Body of pancreas (tissue), 4 donors: ENCODE results near the gene TBC1D20. TPM values are rescaled to one million over a fixed set of nuclear protein-coding genes. Genes with fewer than 3 reads are reported as not detected.

Source experiments
- ATAC-seq: fragments of 150-250 bp; one replicate; pipeline ENCODE4 v1.9.1; 2016
- DNase-seq, 4 donors: peaks; one replicate each; pipeline ENCODE4 v3.0.0-alpha.2; 2019
- H3K27ac ChIP-seq, 4 donors: fragments of 200-600 bp; sonication (generic); 1 replicate in 3 of 4; 2 replicates in 1 of 4; pipeline versions ENCODE4 v1.5.1 to v1.6.1; 2016 to 2019; ENCODE audit warnings: mild to moderate bottlenecking in 1 of 4, mixed read lengths in 1 of 4, moderate library complexity in 1 of 4
- H3K27me3 ChIP-seq, 2 donors: fragments of 200-600 bp; sonication (generic); one replicate each; pipeline ENCODE4 v1.6.0; 2016; ENCODE audit warnings: mild to moderate bottlenecking in 1 of 2
- H3K36me3 ChIP-seq, 2 donors: fragments of 200-600 bp; sonication (generic); replicated peaks in 1 of 2; 2 replicates each; pipeline ENCODE4 v1.5.1; 2016; ENCODE audit warnings: low read depth in 2 of 2; ENCODE audit not compliant: insufficient read depth in 1 of 2
- H3K4me1 ChIP-seq: fragments of 200-600 bp; sonication (generic); one replicate; pipeline ENCODE4 v1.6.0; 2016
- H3K4me3 ChIP-seq, 2 donors: fragments of 200-600 bp; sonication (generic); 1 replicate in 1 of 2; 2 replicates in 1 of 2; pipeline ENCODE4 v1.5.1; 2016 to 2019
- H3K9me3 ChIP-seq, 3 donors: fragments of 200-600 bp; sonication (generic); 1 replicate in 2 of 3; 2 replicates in 1 of 3; pipeline ENCODE4 v1.5.1; 2016
- CTCF ChIP-seq, 7 experiments: fragments of 450-650 bp in 4 of 7; fragments of 200-600 bp in 3 of 7; sonication (generic) in 3 of 7; IDR thresholded peaks; one replicate each; pipeline ENCODE4 v1.5.1; 2016 to 2019; ENCODE audit warnings: antibody characterized with exemption in 7 of 7
- POLR2A ChIP-seq, 3 donors: fragments of 450-650 bp; IDR thresholded peaks; one replicate each; pipeline ENCODE4 v1.6.1; 2016; ENCODE audit warnings: antibody characterized with exemption in 3 of 3, mild to moderate bottlenecking in 2 of 3
- WGBS, 2 donors: methylation state at CpG; one replicate each; pipeline ENCODE4 v1.1.5; 2017; 5-methylcytosine and 5-hydroxymethylcytosine counted together
- intact Hi-C: fragments of 100-400 bp; cut with DNase I; formaldehyde crosslinking; loops from one replicate; pipeline ENCODE4 v1.15.1; 2023
- total RNA-seq, 2 donors: library from RNA; depleted of rRNA; stranded (reverse); fragments of >200 nt; gene quantifications; one replicate each; pipeline ENCODE4 v1.1.0, GENCODE V29; 2016

The TBC1D20 gene
- total RNA-seq, 2 donors from 2014 or later: 16.3 to 27.4 TPM

- TF ChIP-seq POLR2A (IDR thresholded peaks at IDR 0.05) (no peak), CTCF (IDR thresholded peaks at IDR 0.05) (no peak)
- WGBS, 2 donors: 48 to 56% methylated on average over 7 of the region's 7 CpGs
- Histone ChIP-seq H3K27me3 (no peaks in the 10 kb centered on the region), H3K4me3 (no peak overlapping the region), H3K36me3 (peaks cover 0 to 8% of the 10 kb centered on the region in 2 donors), H3K27ac (peak overlapping the region; percentile 19 to 74 (median 48)), H3K4me1 (peaks cover 54% of the 10 kb centered on the region), H3K9me3 (no peaks in the 10 kb centered on the region)
- DNase-seq (peak in 1 of 4 donors; percentile 34), ATAC-seq (peak; percentile 35)
- intact Hi-C loops: no loop called here
These were observed 44.8 kb upstream of the TBC1D20 start for GRCh38 chr20:507006-507758.

GRCh38 chr20:504632-505075 lies 42.3 kb upstream of the TBC1D20 start:
- no peak overlapping the region for H3K27ac ChIP-seq
- DNase-seq (no peak), ATAC-seq (no peak)
- H3K36me3 ChIP-seq: peaks cover 0 to 10% of the 10 kb centered on the region in 2 donors
- no peaks in the 10 kb centered on the region for H3K27me3 ChIP-seq
- intact Hi-C loops: no loop called here
- TF ChIP-seq POLR2A (IDR thresholded peaks at IDR 0.05) (no peak), CTCF (IDR thresholded peaks at IDR 0.05) (no peak)
- no peaks in the 10 kb centered on the region for H3K9me3 ChIP-seq
- peaks cover 35% of the 10 kb centered on the region for H3K4me1 ChIP-seq
- no peak overlapping the region for H3K4me3 ChIP-seq
- whole genome bisulfite sequencing, 2 donors: 51 to 58% methylated on average over 3 of the region's 3 CpGs

GRCh38 chr20:503048-503737 lies 40.9 kb upstream of the TBC1D20 start:
- Histone ChIP-seq H3K4me1 (peaks cover 21% of the 10 kb centered on the region), H3K27me3 (no peaks in the 10 kb centered on the region), H3K9me3 (no peaks in the 10 kb centered on the region), H3K36me3 (peaks cover 0 to 20% of the 10 kb centered on the region in 2 donors), H3K4me3 (no peak overlapping the region), H3K27ac (no peak overlapping the region)
- intact Hi-C loops: no loop called here
- ATAC-seq (no peak), DNase-seq (no peak)
- 91 to 92% methylated on average over 11 of the region's 11 CpGs for WGBS, 2 donors
- TF ChIP-seq POLR2A (IDR thresholded peaks at IDR 0.05) (no peak), CTCF (IDR thresholded peaks at IDR 0.05) (no peak)

GRCh38 chr20:497979-498378 lies 35.6 kb upstream of the TBC1D20 start:
- intact Hi-C loops: no loop called here
- DNase-seq: no peak
- H3K4me3 ChIP-seq: no peak overlapping the region
- no peaks in the 10 kb centered on the region for H3K9me3 ChIP-seq
- 96 to 98% methylated on average over 2 of the region's 2 CpGs for WGBS, 2 donors
- H3K27ac ChIP-seq: no peak overlapping the region
- no peak for ATAC-seq
- peaks cover 0 to 18% of the 10 kb centered on the region in 2 donors for H3K36me3 ChIP-seq
- no peak for TF ChIP-seq CTCF (IDR thresholded peaks at IDR 0.05)
- TF ChIP-seq POLR2A (IDR thresholded peaks at IDR 0.05): no peak
- peaks cover 15% of the 10 kb centered on the region for H3K4me1 ChIP-seq
- H3K27me3 ChIP-seq: no peaks in the 10 kb centered on the region
